Motor neuron (in vitro differentiated cells): ENCODE measurements around the gene SCAMP4. TPM values are rescaled to one million over a fixed set of nuclear protein-coding genes. Genes with fewer than 3 reads are reported as not detected.
A peak's percentile ranks its signal among the peaks of the same experiment; 100 is the strongest.
"Not testable (repeated sequence)": the region's sequence is repeated elsewhere in the genome, so short reads cannot be mapped to it uniquely, and the experiment has no call there.

Experiments used
- ATAC-seq, 8 experiments: fragments of 200-7000 bp; cut with Tn5 transposase; replicated peaks in 6 of 8; 2 replicates each; pipeline ENCODE4 v1.8.0; 2021; ENCODE audit warnings: mild to moderate bottlenecking in 8 of 8, moderate library complexity in 8 of 8
- H3K27ac ChIP-seq, 2 donors: fragments of 250-450 bp; sonication (Bioruptor Pico); 2 replicates each; pipeline ENCODE4 v1.9.0; 2021; ENCODE audit warnings: antibody characterized with exemption in 2 of 2, mild to moderate bottlenecking in 2 of 2, moderate library complexity in 1 of 2
- H3K4me1 ChIP-seq, 2 donors: fragments of 250-450 bp; sonication (Bioruptor Pico); replicated peaks in 1 of 2; 2 replicates each; pipeline ENCODE4 v1.6.1; 2021; ENCODE audit warnings: antibody characterized with exemption in 2 of 2, mild to moderate bottlenecking in 2 of 2, moderate library complexity in 1 of 2
- H3K4me3 ChIP-seq, 5 donors: fragments of 250-450 bp; sonication (Bioruptor Pico); 2 replicates each; pipeline ENCODE4 v1.9.0; 2021; ENCODE audit warnings: antibody characterized with exemption in 5 of 5, mild to moderate bottlenecking in 5 of 5, moderate library complexity in 4 of 5
- WGBS, 10 experiments: fragments of 450-650 bp; shearing (Covaris generic); methylation state at CpG; one replicate each; pipeline ENCODE4 v1.0.0; 2022; 5-methylcytosine and 5-hydroxymethylcytosine counted together
- in situ Hi-C, 9 experiments: fragments of 400-800 bp; cut with MboI; loops; one replicate each; pipeline ENCODE4 v1.15.0; 2021; ENCODE audit warnings: low sequenced_read_pairs in 9 of 9, low pct_unique_long_range_greater_than_20kb in 2 of 9; ENCODE audit not compliant: unreplicated experiment in 9 of 9
- total RNA-seq, 8 experiments: library from RNA; unstranded; fragments of 300-600 nt; gene quantifications; 2 replicates each; pipeline versions ENCODE4 v1.2.3 to v1.2.4, GENCODE V29; 2022

Gene SCAMP4
- total RNA-seq, 8 experiments from 2014 or later: 8.4 to 47.8 (median 24.1) TPM

- peak in 1 of 8 experiments; percentile 3 for ATAC-seq
- H3K4me3 ChIP-seq, H3K27ac ChIP-seq, in situ Hi-C loops: not testable (repeated sequence)
- peaks cover 29 to 34% of the 10 kb centered on the region in 2 donors for H3K4me1 ChIP-seq
- WGBS, 10 experiments: no CpG with 5 or more reads among the region's 44 CpGs
These were observed 23.7 kb upstream of the SCAMP4 start for GRCh38 chr19:1881393-1882088.

GRCh38 chr19:1882089-1882785, 23.0 kb upstream of the SCAMP4 start:
- no peak overlapping the region for H3K27ac ChIP-seq
- peak in 1 of 8 experiments; percentile 1 for ATAC-seq
- WGBS, 10 experiments: 35 to 70% (median 51%) methylated on average over 1 to 7 of the region's 31 CpGs; no CpG with 5 or more reads in 5 of the 10 experiments

GRCh38 chr19:1882786-1883692, 22.2 kb upstream of the SCAMP4 start:
- Histone ChIP-seq H3K4me3 (peak overlapping the region in 2 of 5 donors; percentile 71 to 97), H3K27ac (no peak overlapping the region), H3K4me1 (peaks cover 32 to 35% of the 10 kb centered on the region in 2 donors)
- WGBS, 10 experiments: 73 to 100% (median 98%) methylated on average over 1 to 6 of the region's 25 CpGs; no CpG with 5 or more reads in 4 of the 10 experiments
- ATAC-seq: no peak
- in situ Hi-C loops: no loop called here

More at GRCh38 chr19:1882089-1882785, 23.0 kb upstream of the SCAMP4 start:
- Histone ChIP-seq H3K4me3 (no peak overlapping the region), H3K4me1 (peaks cover 29 to 31% of the 10 kb centered on the region in 2 donors)
- in situ Hi-C loops: no loop called here

- Histone ChIP-seq H3K27ac (no peak overlapping the region), H3K4me1 (peaks cover 32 to 35% of the 10 kb centered on the region in 2 donors), H3K4me3 (peak overlapping the region; percentile 62 to 97 (median 92))
- 0 to 71% (median 31%) methylated on average over 1 to 6 of the region's 8 CpGs; no CpG with 5 or more reads in 2 of the 10 experiments for WGBS, 10 experiments
- ATAC-seq: no peak
- in situ Hi-C loops: no loop called here
These were observed 21.4 kb upstream of the SCAMP4 start for GRCh38 chr19:1883784-1884183.

- 0 to 13% (median 0%) methylated on average over 1 to 3 of the region's 11 CpGs; no CpG with 5 or more reads in 5 of the 10 experiments for WGBS, 10 experiments
- in situ Hi-C loops: no loop called here
- Histone ChIP-seq H3K4me1 (peaks cover 32 to 35% of the 10 kb centered on the region in 2 donors), H3K4me3 (peak overlapping the region; percentile 62 to 97 (median 92)), H3K27ac (peak overlapping the region in 1 of 2 donors; percentile 86)
- ATAC-seq: peak in 1 of 8 experiments; percentile 3
These were observed 20.9 kb upstream of the SCAMP4 start for GRCh38 chr19:1884291-1884718.

- in situ Hi-C loops: no loop called here
- ATAC-seq: peak in 7 of 8 experiments; percentile 45 to 68 (median 50)
- peak overlapping the region; percentile 72 to 86 for H3K27ac ChIP-seq
These were observed 20.4 kb upstream of the SCAMP4 start for GRCh38 chr19:1884719-1885334.

GRCh38 chr19:1885398-1886119, 19.6 kb upstream of the SCAMP4 start, which contains the start of gene ABHD17A:
Gene ABHD17A (minus strand): TSS chr19:1885496. CDS start chr19:1881566, 3,930 bp downstream.
- H3K27ac ChIP-seq: peak within 1 kb of the TSS; percentile 72 to 86
- in situ Hi-C loops: not testable (repeated sequence)
- peak within 1 kb of the TSS; percentile 62 to 97 (median 92) for H3K4me3 ChIP-seq
- peaks cover 32 to 35% of the 10 kb centered on the region in 2 donors for H3K4me1 ChIP-seq
- peak; percentile 89 to 97 (median 92) for ATAC-seq
- 40 to 100% (median 84%) methylated on average over 1 to 6 of the region's 46 CpGs; no CpG with 5 or more reads in 2 of the 10 experiments for WGBS, 10 experiments

More at GRCh38 chr19:1884719-1885334, 20.4 kb upstream of the SCAMP4 start:
- 0 to 10% (median 0%) methylated on average over 1 to 13 of the region's 56 CpGs; no CpG with 5 or more reads in 7 of the 10 experiments for WGBS, 10 experiments
- Histone ChIP-seq H3K4me3 (peak overlapping the region; percentile 62 to 97 (median 92)), H3K4me1 (peaks cover 32 to 35% of the 10 kb centered on the region in 2 donors)

- ATAC-seq, in situ Hi-C loops, H3K4me3 ChIP-seq, H3K27ac ChIP-seq: not testable (repeated sequence)
- peaks cover 32 to 35% of the 10 kb centered on the region in 2 donors for H3K4me1 ChIP-seq
- 83 to 100% (median 97%) methylated on average over 1 to 11 of the region's 15 CpGs; no CpG with 5 or more reads in 1 of the 10 experiments for WGBS, 10 experiments
These were observed 18.8 kb upstream of the SCAMP4 start for GRCh38 chr19:1886360-1886759.

GRCh38 chr19:1888385-1888784, 16.8 kb upstream of the SCAMP4 start:
- Histone ChIP-seq H3K27ac (no peak overlapping the region), H3K4me3 (no peak overlapping the region), H3K4me1 (peaks cover 16 to 20% of the 10 kb centered on the region in 2 donors)
- no peak for ATAC-seq
- WGBS, 10 experiments: 63 to 86% (median 72%) methylated on average over 1 to 3 of the region's 5 CpGs; no CpG with 5 or more reads in 6 of the 10 experiments
- in situ Hi-C loops: no loop called here

GRCh38 chr19:1889907-1890306, 15.3 kb upstream of the SCAMP4 start:
- Histone ChIP-seq H3K4me1 (peaks cover 7 to 9% of the 10 kb centered on the region in 2 donors), H3K27ac (no peak overlapping the region), H3K4me3 (no peak overlapping the region)
- in situ Hi-C loops: no loop called here
- no peak for ATAC-seq
- WGBS, 10 experiments: 80 to 100% (median 92%) methylated on average over 1 of the region's 1 CpG; no CpG with 5 or more reads in 5 of the 10 experiments

GRCh38 chr19:1893791-1894190, 11.4 kb upstream of the SCAMP4 start:
- 71 to 100% (median 91%) methylated on average over 1 to 11 of the region's 17 CpGs; no CpG with 5 or more reads in 4 of the 10 experiments for WGBS, 10 experiments
- H3K27ac ChIP-seq: no peak overlapping the region
- no peaks in the 10 kb centered on the region for H3K4me1 ChIP-seq
- H3K4me3 ChIP-seq: no peak overlapping the region
- in situ Hi-C loops: no loop called here
- ATAC-seq: no peak
